HG03342 (cell line): Measurements from ENCODE around the gene CD300LG.
"Not testable (repeated sequence)": the region's sequence is repeated elsewhere in the genome, so short reads cannot be mapped to it uniquely, and the experiment has no call there.

Source experiments
- ATAC-seq: cut with Tn5 transposase; IDR thresholded peaks from one replicate; pipeline ENCODE4 v1.9.1; 2021; ENCODE audit warnings: mild to moderate bottlenecking, moderate library complexity; ENCODE audit not compliant: unreplicated experiment

The CD300LG gene

DNA sequence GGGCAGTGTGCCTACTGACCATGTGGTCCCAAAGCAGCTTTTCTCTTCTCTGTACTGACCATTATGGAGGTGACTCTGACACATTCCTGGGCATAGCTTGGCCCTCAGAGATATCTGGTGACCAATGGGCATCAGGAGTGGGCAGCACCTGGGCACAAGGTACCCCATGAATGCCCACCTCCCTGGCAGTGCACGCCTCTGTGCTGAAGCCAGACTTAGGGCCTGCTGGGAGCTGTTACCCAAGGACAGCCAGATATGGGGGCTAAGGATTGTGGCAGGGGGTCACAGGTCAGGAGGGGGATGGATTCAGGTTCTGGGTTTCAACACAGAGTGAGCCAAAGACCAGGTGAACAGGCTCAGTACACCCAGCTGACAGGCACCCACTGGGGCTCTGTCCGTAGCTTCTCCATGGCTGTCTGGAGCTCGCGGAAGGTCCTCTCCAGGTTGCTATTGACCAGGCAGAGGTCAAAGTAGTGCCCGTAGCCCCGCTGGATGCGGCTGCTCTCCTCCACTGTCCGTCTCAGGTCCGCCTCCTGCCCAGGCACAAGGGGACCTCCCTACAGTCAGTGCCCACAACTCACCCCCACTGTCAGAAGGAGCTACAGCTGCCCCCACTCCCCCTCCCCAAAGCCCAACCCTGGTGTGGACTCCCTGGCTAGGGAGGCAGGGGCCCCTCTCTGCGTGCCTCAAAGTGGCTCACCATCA lies 30.6 kb downstream of the CD300LG start:
- ATAC-seq, result no peak

DNA sequence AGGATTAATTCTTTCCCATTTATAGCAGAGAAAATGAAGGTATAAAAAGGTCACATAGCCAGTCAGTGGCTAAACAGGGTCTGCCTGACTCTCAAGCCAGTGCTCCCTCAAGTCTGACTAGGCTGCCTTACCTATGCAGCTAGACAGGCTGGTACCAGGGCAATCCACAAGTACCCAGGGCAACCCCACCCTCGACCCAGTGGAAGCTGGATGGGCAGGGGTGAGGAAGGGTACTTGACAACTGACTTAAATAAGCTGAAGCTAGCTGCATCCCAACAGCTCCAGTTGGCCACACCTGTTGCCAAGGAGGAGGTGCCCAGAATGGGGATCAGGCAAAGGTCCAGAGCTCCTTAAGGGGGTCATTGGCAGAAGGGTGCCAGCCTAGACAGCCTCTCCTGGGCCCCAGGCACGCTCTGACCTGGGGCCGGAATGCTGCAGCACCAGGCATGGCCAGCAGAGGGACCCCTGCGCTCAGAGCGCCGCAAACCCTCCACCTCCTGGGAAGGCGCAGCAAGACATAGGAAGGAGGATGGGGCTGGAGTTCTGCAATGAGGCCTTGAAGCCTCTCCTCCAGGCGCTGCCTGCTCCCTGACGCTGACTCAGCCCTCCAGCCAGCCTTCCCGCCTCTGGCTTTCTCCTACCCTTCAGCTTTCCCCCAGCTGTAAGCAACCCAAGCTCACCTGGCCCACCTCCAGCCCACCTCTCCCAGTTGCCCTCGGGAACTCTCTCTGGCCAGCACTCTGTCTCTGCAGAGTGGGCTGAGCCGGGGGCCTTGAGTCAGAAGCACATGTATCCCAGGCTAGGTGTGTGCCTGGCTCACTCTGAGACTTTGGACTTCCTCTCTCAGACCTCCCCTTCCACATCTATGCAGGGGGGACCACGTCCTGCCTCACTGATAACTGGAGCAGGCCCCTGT lies 31.5 kb downstream of the CD300LG start:
- no peak for ATAC-seq

DNA sequence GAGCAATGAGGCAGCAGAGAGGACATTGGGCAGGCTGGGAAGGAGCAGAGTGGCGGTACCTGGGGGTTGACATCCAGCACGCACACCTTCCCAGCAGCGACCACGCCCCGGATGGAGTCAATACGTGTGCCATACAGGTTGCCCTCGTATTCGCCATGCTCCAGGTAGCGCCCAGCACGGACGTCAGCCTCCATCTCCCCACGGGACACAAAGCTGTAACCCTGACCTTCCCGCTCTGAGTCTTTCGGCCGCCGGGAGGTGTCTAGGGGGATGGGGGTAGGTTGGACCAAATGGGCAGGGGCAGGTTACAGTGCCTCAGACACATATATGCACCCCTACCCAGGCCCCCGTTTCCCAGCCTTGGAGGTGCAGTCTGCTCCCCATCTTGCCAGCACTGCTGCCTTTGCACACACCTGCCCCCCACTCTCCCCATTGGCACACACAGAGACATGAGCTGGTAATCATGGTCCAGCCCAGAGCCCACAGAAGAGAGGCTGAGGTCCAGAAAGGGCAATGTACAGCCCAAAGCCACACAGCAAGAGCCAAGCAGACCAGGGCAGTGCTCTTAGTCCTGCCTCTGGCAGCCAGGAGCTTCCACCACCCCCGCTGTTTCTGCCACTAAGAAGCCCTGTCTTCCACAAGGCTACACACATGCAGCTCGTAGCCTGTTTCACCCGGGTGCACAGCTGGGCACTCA lies 32.9 kb downstream of the CD300LG start:
- ATAC-seq, result no peak

DNA sequence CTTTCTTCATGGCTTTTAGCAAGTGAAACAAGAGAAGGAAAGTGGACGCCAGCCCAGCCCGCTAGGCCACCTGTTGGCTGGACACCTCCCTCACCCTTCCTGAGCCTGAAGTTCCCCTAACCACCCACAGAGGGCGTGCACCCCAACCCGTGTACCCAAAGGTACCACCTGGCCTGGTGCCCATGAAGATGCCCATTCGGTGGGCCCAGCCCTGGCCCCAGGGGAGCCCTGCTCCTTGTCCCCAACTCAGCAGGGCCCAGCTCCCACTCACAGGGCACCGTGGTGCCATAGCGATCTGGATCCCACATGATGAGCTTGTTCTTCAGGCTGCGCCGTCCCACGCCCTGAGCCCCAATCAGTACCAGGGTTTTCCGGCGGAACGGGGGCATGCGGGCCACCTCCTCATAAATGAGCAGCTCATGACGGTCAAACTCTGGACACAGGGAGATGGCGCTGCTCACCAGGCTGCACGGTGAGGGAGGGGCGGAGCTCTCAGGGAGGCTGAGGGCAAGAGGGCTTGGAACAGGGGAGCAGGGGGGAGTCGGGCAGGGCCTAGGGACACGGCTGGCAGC lies 33.5 kb downstream of the CD300LG start:
- no peak for ATAC-seq

DNA sequence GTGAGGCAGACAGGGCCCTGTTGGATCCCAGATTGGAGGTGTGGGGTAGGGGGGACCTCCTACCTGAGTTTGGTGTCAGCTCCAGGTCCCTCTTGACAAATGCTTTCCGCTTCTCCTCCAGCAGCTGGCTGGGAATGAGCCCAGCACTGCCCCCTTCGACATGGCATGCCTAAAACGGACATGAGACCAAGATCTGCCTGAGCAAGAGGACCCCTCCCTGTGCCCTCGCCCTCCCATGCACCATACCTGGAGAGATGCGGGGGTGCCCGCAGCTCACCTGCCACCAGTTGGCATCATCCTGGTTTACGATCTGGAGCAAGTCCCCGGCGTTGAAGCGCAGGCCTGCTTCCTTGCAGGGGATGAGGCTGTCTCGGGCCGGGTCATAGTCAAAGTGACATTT lies 34.2 kb downstream of the CD300LG start:
- no peak for ATAC-seq

DNA sequence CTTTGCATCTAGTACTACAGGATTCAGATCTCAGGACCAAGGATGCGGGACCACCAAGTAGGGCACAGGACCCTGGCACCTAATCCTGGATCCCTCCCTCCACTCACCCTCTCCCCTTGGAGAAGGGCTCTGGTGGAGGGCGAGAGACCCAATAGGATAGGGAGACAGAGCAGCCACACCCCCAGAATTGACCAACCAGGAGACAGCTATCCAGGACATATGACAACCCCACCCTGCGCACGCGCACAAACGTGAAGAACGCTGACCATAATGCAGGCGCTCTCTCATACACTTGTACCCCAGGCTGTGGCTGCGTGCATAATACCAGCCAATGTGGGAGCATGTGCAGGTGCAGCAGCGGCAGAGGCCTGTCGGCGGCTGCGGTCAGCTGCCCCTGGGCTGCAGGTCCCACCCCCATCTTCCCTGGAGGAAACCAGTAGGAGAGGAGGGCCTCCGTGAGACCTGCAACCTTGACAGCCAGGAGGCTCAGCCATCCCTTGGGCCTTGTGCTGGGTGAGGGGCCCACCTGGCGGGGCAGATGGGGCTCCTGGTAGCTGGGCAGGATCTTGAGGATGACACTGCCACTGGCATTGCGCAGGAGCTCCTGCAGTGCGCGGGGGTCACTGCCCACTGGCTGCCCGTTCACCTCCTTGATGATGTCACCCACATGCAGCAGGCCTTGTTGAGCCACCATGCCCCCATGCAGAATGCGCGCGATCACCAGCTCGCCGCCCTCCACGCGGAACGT lies 35.0 kb downstream of the CD300LG start:
- no peak for ATAC-seq

DNA sequence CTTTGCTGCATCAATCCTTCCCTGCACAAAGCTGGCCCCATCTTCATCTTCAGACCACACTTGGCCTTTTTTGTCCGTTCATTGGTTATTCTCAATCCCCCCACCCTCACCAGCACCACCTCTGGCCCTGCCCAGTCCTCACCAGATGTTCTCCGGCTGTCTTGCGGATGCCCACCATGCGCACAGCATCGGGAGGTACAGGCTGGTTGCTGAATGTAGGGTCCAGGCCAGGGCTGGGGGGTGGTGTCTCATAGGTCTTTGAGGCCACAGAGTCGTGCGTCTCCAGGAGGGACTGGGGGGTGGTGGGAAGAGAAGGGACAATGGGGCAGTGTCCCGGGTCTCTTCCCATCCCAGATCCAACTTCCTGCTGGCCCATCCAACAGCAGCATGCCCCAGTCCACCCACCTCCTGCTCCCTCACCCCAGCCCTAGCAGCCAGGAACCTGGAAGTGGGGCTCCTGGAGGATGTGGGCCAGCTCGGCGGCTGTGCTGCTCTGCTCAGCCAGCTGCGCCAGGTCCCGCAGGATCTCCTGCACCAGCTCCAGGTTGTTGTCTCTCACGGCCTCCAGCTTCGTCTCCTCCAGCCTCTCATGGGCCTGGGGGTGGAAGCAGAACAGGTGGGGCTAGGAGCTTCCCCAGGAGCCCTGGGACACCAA lies 35.9 kb downstream of the CD300LG start:
- ATAC-seq, result no peak

DNA sequence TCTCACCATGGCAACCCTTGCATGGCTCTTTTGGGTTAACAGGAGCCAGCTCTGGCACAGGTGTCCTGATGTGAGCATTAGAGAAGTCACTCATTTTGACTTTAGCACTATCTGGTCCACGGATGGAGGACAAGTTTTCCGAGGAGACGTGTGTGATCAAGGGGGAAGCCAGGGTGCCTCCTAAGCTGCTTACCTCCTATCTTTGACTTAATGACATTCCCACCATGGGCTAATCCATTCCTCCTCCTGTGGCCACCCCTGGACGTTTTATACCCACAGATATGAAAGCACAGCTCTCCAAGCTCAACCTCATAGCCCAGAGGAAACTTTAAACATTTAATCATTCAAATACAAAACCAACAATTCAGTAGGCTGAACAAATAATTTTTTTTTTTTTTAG lies 41.6 kb downstream of the CD300LG start:
- ATAC-seq, result no peak

DNA sequence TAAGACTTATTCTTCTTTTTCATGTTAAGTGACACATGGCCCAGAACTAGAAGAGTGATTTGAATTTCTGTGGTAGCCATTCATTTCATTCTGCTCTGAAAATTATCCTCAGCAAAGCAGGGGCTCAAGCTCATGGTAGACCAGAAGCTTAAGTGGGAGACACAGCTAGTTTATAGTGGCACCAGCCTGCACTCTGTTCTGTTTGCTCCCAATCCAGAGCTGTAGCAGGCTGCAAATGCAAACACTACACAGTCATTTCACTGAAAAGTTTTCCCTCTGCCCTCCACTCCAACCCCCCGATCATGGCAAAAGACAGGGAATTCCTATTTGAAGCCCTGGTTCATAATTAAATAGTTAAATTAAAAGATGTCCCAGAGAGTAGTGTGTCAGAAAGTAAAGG lies 43.3 kb downstream of the CD300LG start:
- no peak for ATAC-seq

DNA sequence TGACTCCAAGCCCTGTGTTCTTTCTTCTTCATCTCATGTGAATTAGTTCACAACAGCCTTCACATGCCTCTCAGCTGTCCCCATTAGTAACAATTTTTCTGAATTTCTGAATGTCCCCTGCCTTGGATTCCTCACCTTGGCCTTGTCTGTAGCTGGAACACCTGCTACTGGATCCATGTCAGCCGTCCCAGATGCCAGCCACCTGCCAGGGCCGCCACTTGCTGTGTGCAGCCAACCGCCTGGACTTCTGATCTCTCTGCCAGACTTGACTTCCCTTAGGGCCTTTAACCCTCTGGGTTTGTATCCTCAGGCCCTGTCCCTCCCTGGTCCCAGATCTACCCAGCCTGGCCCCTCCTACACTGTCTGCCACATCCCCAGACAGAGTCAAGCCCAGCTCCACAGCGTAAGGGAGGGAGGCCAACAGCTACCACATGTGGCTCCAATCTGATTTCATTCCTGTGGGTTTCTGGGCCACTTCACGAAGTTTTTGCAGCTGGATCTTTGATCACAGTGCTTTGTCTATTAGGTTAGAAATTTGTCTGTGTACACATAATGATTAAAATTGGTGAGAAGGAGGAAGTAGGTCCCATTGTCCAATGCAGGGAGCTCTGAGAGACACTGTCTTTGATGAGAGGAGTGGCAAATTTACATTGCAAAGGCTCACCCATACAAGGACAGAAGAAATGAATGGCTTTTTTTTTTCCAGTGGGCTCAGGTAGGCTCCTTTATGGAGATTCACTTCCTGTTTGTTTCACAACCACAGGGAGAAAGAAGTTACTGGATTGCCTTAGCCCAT lies 45.1 kb downstream of the CD300LG start:
- no peak for ATAC-seq

DNA sequence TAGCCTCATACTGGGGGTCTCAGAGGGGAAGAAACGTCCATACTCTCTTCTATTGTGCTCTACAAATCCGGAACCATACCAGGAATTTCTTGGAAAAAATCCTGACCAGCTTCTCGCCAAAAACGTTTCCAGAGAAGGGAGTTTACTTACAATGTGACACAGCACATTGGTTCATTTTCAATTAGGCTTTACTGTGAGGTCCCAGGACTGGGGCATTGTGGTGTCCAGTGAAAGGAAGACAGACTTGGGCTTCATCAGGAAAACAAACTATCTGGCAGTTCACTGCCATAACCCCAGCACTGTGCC lies 45.6 kb downstream of the CD300LG start:
- no peak for ATAC-seq

DNA sequence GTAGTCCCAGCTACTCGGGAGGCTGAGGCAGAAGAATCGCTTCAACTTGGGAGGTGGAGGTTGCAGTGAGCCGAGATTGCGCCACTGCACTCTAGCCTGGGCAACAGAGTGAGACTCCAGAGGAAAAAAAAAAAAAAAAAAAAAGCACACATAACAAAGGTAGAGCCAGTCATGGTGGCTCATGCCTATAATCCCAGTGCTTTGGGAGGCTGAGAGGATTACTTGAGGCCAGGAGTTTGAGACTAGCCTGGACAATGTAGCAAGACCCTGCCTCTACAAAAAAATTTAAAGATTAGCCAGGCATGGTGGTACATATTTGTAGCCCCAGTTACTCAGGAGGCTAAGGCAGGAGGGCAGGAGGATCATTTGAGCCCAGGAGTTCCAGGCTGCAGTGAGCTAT lies 47.5 kb downstream of the CD300LG start:
- not testable (repeated sequence) for ATAC-seq

DNA sequence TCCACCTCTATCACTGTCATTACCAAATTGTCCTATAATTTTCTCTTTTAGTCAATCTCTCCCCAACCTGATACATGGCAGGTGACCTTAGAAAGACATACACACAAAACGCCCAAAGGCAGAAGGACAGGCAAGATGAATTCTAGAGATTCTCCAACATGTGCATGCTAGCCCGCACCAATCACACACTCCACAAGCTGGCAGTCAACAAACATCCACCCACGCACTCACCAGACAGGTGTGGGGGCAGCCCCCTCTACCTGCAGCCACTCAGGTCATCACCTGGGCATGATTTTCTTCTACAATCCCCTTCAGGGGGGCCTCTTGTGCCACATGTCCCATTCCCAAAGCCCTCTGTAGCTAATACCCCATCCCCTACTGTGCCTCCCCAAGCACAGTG lies 50.9 kb downstream of the CD300LG start:
- no peak for ATAC-seq

DNA sequence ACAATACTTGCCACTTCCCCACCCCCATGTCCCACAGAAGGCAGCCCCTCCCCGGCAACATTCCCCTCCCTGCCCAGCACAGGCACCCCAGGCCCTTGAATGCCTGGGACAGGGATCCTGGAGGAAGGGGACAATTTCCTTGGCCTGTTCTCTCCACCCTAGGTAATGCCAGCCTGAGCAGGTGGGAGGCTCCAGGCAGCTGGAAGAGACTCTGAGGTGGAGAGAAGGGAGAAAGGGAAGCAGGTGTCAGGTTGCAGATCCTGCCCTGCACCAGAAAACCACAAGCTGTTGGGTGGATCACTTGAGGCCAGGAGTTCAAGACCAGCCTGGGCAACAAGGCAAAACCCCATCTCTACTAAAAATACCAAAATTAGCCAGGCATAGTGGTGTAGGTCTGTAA lies 51.5 kb downstream of the CD300LG start:
- ATAC-seq, result no peak

DNA sequence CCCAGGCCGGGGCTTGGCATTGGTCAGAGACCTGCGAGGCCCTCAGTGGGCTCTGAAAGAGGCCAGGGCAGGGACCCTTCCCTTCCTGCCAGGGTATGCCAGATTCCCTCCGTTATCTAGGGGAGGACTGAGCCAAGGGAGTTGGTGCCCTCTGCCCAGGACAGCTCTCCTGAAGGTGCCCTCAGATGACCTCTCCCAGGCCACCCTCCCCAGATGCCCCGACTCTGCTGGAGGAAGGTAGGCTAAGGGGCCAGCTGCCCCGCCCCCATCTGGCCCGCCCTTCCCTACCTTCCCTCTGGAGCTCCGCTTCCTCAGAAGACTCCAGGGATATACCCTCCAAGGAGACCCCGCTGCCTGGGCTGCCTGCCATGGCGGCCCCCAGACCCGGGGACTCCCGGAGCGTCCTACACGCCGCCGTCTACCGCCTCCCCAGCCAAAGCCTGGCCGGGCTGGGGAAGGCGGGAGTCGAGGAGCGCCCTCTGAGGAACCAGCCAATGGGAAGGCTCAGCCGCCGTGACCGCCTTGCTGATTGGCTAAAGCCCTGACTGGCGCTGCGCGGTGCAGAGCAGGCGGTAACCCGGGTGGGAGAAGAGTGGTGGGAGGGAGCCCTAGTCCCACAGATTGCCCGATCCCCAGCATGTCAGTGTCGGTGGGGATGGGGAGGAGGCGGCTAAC lies 53.3 kb downstream of the CD300LG start:
- ATAC-seq, result peak; percentile 57

DNA sequence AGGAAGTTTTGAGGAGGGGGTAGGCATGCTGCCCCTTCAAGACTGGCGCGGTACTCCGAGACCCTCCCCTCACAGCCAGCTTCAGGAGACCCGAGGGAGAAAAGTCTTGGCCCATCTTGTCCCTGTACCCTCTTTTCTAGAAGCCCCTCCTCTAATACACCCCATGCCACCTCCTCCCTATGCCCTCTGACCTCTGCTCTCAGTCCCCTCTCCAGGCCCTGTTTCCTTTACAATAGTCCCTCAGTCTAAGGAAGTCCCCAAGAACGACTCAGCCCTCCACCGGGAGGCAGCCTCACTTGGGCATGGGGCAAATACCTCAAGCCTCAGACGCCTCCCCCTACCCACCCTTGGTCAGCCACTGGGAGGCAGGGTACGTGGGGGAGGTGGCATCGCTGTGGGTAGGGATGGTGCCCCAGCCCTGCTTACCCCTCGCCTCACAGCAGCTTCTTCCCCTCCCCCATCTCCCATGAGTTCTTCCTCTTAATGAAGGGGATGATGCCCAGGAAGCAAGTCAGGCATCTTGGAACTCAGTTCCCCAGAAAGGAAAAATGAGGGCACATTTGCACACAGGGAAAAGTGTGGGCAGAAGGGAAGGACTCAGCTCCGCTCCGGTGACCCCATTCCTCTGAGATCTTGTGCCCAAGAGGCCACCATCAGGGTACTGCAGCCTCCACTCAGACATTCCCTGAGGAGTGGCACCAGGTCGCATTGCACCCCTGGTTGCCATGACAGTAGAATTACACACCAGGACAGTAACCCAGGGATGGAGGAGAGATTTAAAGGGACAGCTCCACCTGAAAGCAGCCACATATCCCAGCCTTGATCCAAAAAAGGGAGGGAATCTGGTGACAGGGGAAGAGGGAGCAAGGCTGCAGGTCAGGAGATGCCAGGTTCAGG lies 54.1 kb downstream of the CD300LG start:
- no peak for ATAC-seq

DNA sequence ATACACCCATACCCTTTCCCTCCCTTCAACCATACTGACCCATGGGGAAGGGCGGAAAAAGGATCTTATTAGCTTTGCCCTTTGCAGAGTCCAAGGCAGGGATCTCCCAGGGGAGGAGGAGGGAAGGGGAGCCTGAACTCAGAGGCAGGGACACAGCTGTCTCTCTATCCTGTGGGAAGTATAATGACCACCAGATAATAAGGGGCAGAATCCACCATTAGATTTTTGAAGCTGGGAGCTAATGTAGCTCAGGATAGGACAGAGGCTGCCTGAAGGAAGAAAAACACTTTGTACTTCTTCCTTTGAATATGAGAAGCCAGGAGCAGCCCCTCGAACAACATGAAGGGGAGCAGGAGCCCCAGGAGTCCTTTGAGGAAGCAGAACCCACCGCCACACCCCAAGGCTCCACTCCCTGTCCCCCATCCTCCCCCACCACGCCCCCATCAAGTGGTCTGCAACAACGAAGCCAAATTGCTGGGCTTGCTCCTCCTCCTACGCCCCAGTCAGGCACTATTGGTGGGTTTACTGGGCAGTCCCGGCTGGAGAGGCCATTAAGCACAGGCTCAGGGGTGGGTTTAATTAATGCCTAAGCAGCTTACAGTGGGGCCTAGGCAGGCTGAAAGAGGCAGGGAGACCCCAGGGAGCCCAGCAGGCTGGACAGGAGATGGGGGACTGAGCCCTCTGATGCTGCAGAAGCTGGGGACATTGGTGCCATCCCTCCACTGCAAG lies 55.0 kb downstream of the CD300LG start:
- no peak for ATAC-seq
